Skeletal muscle cell (primary cell): ENCODE data around the gene BPIFB6.

ENCODE experiments used
- DNase-seq: peaks from one replicate; pipeline ENCODE4 v3.0.0-alpha.2; 2010; ENCODE audit warnings: low read depth
- H3K4me3 ChIP-seq: 2 replicates; pipeline ENCODE4 v1.5.1; 2011; ENCODE audit warnings: low read depth, mild to moderate bottlenecking, control low read depth, low read length, moderate library complexity

The BPIFB6 gene

DNA sequence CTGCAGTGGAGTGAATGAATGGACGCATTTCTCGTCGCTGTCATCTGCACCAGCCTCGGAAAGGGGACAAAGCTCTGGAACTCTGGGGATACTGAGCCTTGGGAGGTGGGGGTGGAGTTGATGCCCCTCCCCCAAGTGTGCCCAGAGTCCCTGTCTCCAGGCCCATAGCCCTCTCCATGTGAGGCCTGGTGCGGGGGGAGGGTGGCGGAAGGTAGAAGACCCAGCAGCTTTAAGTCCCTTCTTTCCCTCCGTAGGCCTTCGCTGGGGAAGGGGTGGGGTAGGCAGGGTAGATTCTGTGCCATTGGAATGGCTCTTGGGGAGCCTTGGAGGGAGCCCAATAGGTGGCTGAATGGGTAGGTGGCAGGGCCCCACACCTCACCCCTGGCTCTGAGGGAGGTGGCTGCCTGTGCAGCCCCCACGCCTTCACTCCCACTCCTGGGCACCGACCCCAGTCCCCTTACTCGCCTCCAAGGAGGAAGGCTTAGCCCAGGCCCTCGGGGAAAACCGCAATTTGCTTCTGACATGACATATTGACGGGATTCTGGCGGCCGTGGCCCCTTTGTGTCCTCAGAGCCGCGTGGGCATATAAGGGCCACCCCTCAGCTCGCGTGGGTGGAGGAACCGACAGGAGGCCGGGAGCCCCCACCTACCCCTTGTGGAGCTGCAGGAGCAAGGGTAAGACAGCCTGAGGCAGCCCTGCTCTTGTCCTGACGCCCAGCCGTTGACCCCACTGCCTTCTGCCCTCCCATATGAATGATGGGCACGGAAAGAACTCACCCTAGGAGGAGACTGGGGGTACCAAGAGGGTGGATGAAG lies 22.1 kb downstream of the BPIFB6 start, which contains the start of gene BPIFB3:
Gene BPIFB3, plus strand, starts transcription at position 613 of the 816 bp plus-strand sequence. CDS start 1,533 bp downstream, outside the sequence.
- H3K4me3 ChIP-seq, result no peak within 1 kb of the TSS
- DNase-seq, result no peak

DNA sequence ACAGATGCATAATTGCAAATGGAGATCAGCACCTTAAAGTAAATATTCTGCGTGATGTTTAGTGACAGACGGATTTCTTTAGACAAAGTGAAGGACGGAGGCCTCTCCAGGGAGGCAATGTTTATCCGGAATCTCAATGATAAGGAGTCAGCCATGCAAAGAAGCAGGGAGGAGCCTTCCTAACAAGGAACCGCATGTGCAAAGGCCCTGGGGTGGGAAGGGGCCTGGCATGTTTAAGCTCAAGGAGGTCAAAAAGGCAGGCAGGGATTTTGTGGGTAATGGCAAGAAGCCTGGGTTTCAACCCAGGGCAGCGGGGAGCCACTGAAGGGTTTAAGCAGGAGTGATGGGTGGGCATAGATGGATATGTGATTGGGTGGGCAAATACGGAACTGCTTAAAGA lies 22.9 kb downstream of the BPIFB6 start:
- no peak overlapping the region for H3K4me3 ChIP-seq
- DNase-seq, result no peak

DNA sequence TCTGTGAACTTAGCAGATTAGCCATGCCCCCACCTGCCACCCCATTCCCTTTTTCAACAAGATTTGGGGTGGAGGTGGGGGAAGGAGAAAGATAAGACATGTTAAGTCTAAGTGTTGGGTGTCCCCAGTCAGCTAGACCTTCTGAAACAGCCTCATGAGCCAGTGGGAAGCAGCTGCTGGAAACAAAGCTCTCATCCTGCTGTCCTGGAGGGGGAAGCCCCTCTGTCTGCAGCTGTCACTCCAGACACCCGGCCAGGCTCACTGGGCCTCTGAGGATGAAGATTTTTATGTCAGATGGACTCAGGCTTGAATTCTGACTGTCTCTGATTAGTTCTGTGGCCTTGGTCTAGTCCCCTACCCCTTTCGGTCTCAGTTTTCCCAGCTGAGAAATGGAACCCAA lies 23.3 kb downstream of the BPIFB6 start:
- H3K4me3 ChIP-seq, result no peak overlapping the region
- no peak for DNase-seq

DNA sequence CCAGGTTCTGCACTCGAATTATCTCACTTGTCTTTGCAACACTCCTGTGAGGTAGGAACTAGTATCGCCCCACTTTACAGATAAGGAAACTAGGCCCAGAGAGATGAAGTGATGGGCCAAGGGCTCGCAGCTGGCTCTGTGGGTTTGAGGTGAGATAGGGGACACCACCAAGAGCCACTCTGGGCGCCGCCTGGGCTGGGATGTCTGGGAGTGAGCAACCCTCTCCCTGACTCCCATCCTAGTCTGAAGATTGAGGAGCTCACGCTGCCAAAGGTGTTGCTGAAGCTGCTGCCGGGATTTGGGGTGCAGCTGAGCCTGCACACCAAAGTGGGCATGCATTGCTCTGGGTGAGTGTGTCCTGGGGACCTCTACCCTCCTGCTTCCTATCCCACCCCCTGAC lies 27.7 kb downstream of the BPIFB6 start:
- no peak for DNase-seq

GRCh38 chr20:33059741-33060390 lies 28.4 kb downstream of the BPIFB6 start:
- DNase-seq, result no peak
- no peak overlapping the region for H3K4me3 ChIP-seq

More for the DNA sequence above, 27.7 kb downstream of the BPIFB6 start:
- no peak overlapping the region for H3K4me3 ChIP-seq

GRCh38 chr20:33061658-33062028 lies 30.2 kb downstream of the BPIFB6 start:
- no peak overlapping the region for H3K4me3 ChIP-seq
- DNase-seq, result no peak

- H3K4me3 ChIP-seq, result no peak overlapping the region
- no peak for DNase-seq
Observed at GRCh38 chr20:33062105-33062824, 30.8 kb downstream of the BPIFB6 start.

GRCh38 chr20:33062825-33063149 lies 31.3 kb downstream of the BPIFB6 start:
- H3K4me3 ChIP-seq, result no peak overlapping the region
- no peak for DNase-seq

- no peak overlapping the region for H3K4me3 ChIP-seq
- DNase-seq, result no peak
Observed at GRCh38 chr20:33063271-33063670, 31.8 kb downstream of the BPIFB6 start.

- no peak for DNase-seq
- no peak overlapping the region for H3K4me3 ChIP-seq
Observed at GRCh38 chr20:33064572-33065287, 33.3 kb downstream of the BPIFB6 start.

DNA sequence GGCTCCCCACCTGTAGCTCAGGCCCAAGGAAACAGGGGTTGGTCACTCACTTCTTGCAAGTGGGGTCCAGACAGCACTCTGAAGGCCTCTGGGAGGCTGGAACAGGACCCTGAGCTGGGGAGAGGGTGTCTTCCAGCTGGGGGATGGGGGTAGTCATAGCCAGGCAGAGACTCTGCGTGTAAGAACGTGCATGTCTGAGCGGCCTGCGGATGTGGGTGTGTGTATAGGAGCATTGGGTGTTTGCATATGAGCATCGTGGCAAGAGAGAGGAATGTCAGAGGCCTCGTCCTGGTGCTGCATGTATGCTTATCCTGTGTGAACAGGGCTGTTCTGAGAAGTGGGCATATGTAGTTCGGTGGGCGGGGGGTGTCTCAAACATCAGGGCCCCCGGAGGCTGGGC lies 34.3 kb downstream of the BPIFB6 start:
- H3K4me3 ChIP-seq, result no peak overlapping the region
- DNase-seq, result no peak

- no peak for DNase-seq
- no peak overlapping the region for H3K4me3 ChIP-seq
Observed at GRCh38 chr20:33067806-33068205, 36.4 kb downstream of the BPIFB6 start.

DNA sequence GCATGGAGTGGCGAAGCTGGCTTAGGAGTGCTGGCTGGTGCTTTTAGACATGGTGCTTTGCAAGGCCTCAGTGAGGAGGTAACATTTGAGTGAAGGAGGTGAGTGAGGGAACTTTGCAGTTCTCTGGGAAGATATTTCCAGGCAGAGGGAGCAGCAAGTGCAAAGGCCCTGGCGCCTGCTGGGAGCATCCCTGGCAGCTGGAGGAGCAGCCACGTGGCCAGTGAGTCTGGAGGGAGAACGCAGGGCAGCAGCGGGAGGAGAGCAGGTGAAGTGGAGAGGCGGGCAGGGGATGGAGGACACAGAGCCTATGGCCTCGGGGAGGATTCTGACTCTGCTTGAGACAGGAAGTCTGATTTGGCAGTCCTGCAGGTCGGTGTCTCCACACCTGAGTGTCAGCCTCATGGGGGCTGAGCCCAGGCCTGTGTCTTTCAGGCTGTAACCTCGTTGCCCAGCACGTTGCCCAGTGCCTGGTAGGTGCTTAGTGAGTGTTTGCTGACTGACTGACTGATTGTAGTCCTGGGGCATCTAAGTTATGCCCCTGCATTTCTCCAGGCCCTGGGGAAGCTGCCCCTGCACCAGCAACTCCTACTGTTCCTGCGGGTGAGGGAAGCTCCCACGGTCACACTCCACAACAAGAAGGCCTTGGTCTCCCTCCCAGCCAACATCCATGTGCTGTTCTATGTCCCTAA lies 36.9 kb downstream of the BPIFB6 start:
- no peak for DNase-seq
- H3K4me3 ChIP-seq, result no peak overlapping the region

GRCh38 chr20:33069673-33070072 lies 38.2 kb downstream of the BPIFB6 start:
- DNase-seq, result no peak
- H3K4me3 ChIP-seq, result no peak overlapping the region

DNA sequence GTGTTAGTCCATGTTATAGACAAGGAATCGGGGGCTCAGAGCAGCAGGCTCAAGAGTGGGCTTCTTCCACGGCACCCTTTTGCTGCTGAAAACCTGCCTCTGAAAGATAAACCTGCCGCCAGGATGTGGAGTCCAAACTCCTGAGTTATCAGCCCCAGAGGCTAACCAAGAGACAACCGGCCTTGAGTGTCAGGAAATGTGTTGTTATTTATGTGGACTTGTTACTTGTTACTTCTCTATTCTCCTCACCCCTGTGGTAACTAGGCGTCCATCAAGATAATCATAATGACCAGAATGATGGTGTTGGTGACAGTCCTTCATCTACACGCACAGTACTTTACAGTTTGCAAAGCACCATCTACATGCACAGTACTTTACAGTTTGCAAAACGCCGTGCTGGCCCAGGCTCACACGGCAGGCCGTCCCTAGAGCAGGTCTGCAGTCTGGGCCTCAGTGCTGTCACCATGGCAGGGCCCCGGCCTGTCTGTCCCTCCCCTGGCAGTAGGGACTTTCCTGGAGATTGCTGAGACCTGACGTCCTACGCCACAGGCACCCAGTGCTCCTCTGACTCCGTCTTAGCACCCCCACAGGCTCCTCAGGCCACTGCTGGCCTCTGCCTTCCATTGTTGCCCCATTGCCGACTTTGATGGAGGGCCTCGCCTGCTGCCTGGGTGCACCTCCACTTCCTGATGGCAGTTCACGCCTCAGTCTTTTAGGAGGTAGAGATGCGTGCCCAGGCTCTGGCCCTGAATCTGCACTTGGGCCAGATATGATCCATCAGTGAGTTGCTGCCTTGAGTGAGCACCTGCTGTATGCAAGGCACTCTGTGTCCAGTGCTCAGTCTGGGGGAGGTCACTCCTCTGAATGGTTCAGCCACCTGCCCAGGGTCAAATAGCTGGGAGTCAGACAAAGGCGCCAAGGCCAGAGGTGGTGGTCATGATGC lies 38.9 kb downstream of the BPIFB6 start:
- no peak for DNase-seq
- H3K4me3 ChIP-seq, result no peak overlapping the region

- no peak overlapping the region for H3K4me3 ChIP-seq
- no peak for DNase-seq
Observed at GRCh38 chr20:33071198-33071597, 39.8 kb downstream of the BPIFB6 start.

- DNase-seq, result no peak
- no peak overlapping the region for H3K4me3 ChIP-seq
Observed at GRCh38 chr20:33072362-33072761, 40.9 kb downstream of the BPIFB6 start.

- no peak for DNase-seq
- no peak overlapping the region for H3K4me3 ChIP-seq
Observed at GRCh38 chr20:33072813-33073212, 41.4 kb downstream of the BPIFB6 start.
